Stimulated activated CD8-positive, alpha-beta memory T cell treated with anti-CD3 and anti-CD28 coated beads, Interleukin-15, amount 100 ng/mL, for 1 hour (primary cell): ENCODE data around the gene LONRF2.
A peak's percentile ranks its signal among the peaks of the same experiment; 100 is the strongest.

Experiments used
- DNase-seq: peaks from one replicate; pipeline ENCODE4 v3.0.0-alpha.2; 2020; ENCODE audit warnings: low read depth

Gene LONRF2

GRCh38 chr2:100275200-100275589, 47.1 kb downstream of the LONRF2 start:
- no peak for DNase-seq

GRCh38 chr2:100274566-100275199, 47.6 kb downstream of the LONRF2 start:
- no peak for DNase-seq

GRCh38 chr2:100274076-100274475, 48.2 kb downstream of the LONRF2 start:
- no peak for DNase-seq

- DNase-seq: no peak
Measured at GRCh38 chr2:100273387-100273786, 48.9 kb downstream of the LONRF2 start.

GRCh38 chr2:100272841-100273329, 49.4 kb downstream of the LONRF2 start:
- no peak for DNase-seq

GRCh38 chr2:100271210-100271609, 51.1 kb downstream of the LONRF2 start:
- no peak for DNase-seq

GRCh38 chr2:100270381-100271146, 51.7 kb downstream of the LONRF2 start:
- DNase-seq: no peak

GRCh38 chr2:100269889-100270288, 52.4 kb downstream of the LONRF2 start:
- DNase-seq: no peak

- DNase-seq: no peak
Measured at GRCh38 chr2:100268986-100269385, 53.3 kb downstream of the LONRF2 start.

GRCh38 chr2:100267751-100268150, 54.5 kb downstream of the LONRF2 start:
- no peak for DNase-seq

- DNase-seq: no peak
Measured at GRCh38 chr2:100266126-100266525, 56.2 kb downstream of the LONRF2 start.

- DNase-seq: no peak
Measured at GRCh38 chr2:100265226-100265625, 57.1 kb downstream of the LONRF2 start.

- DNase-seq: no peak
Measured at GRCh38 chr2:100264651-100265050, 57.6 kb downstream of the LONRF2 start.

GRCh38 chr2:100264121-100264520, 58.2 kb downstream of the LONRF2 start:
- no peak for DNase-seq

GRCh38 chr2:100262555-100263320, 59.6 kb downstream of the LONRF2 start:
- DNase-seq: peak; percentile 31

- no peak for DNase-seq
Measured at GRCh38 chr2:100262046-100262445, 60.3 kb downstream of the LONRF2 start.

GRCh38 chr2:100260712-100261620, 61.3 kb downstream of the LONRF2 start:
- DNase-seq: no peak

GRCh38 chr2:100259106-100259505, 63.2 kb downstream of the LONRF2 start:
- no peak for DNase-seq

- no peak for DNase-seq
Measured at GRCh38 chr2:100257939-100258338, 64.4 kb downstream of the LONRF2 start.

GRCh38 chr2:100256849-100257248, 65.5 kb downstream of the LONRF2 start:
- no peak for DNase-seq

GRCh38 chr2:100256416-100256815, 65.9 kb downstream of the LONRF2 start:
- no peak for DNase-seq
